T-helper 9 cell (primary cell): ENCODE results near the gene ALDH3B1.
"Not testable (repeated sequence)": the region's sequence is repeated elsewhere in the genome, so short reads cannot be mapped to it uniquely, and the experiment has no call there.

ENCODE experiments used
- DNase-seq: peaks from one replicate; pipeline ENCODE4 v3.0.0-alpha.2; 2020
- total RNA-seq, 2 donors: gene quantifications; one replicate each; lab custom pipeline; 2026; lab: John Stamatoyannopoulos, UW

Gene ALDH3B1
- 0 to 0.21 reads per million in 2 donors for total RNA-seq

- no peak for DNase-seq
Observed at GRCh38 chr11:68010090-68011041, at the start of gene ALDH3B1. ALDH3B1 (plus strand) TSS chr11:68010327; CDS start chr11:68015298, 4,971 bp downstream.

- DNase-seq: not testable (repeated sequence)
Observed at GRCh38 chr11:67963217-67963616, 46.9 kb upstream of the ALDH3B1 start.

- DNase-seq: not testable (repeated sequence)
Observed at GRCh38 chr11:67963879-67964278, 46.2 kb upstream of the ALDH3B1 start.

GRCh38 chr11:67964746-67965145, 45.4 kb upstream of the ALDH3B1 start:
- not testable (repeated sequence) for DNase-seq

GRCh38 chr11:67965830-67966348, 44.2 kb upstream of the ALDH3B1 start:
- DNase-seq: not testable (repeated sequence)

- DNase-seq: not testable (repeated sequence)
Observed at GRCh38 chr11:67974746-67975145, 35.4 kb upstream of the ALDH3B1 start.

GRCh38 chr11:67978766-67979418, 31.2 kb upstream of the ALDH3B1 start:
- DNase-seq: not testable (repeated sequence)

- DNase-seq: not testable (repeated sequence)
Observed at GRCh38 chr11:67981226-67981625, 28.9 kb upstream of the ALDH3B1 start.

GRCh38 chr11:67982255-67982857, 27.8 kb upstream of the ALDH3B1 start:
- DNase-seq: not testable (repeated sequence)

- DNase-seq: no peak
Observed at GRCh38 chr11:67983951-67984350, 26.2 kb upstream of the ALDH3B1 start.

GRCh38 chr11:67985302-67985701, 24.8 kb upstream of the ALDH3B1 start:
- DNase-seq: not testable (repeated sequence)

GRCh38 chr11:67990546-67991346, 19.4 kb upstream of the ALDH3B1 start:
- not testable (repeated sequence) for DNase-seq

- DNase-seq: not testable (repeated sequence)
Observed at GRCh38 chr11:67991347-67992121, 18.6 kb upstream of the ALDH3B1 start.

- peak; percentile 25 for DNase-seq
Observed at GRCh38 chr11:67993821-67994220, 16.3 kb upstream of the ALDH3B1 start.

GRCh38 chr11:67994387-67994786, 15.7 kb upstream of the ALDH3B1 start:
- not testable (repeated sequence) for DNase-seq

- DNase-seq: not testable (repeated sequence)
Observed at GRCh38 chr11:67995129-67995528, 15.0 kb upstream of the ALDH3B1 start.

GRCh38 chr11:67995579-67995978, 14.5 kb upstream of the ALDH3B1 start:
- DNase-seq: not testable (repeated sequence)

GRCh38 chr11:67996051-67996450, 14.1 kb upstream of the ALDH3B1 start:
- DNase-seq: no peak

GRCh38 chr11:67996622-67997474, 13.3 kb upstream of the ALDH3B1 start:
- no peak for DNase-seq

GRCh38 chr11:67997475-67997921, 12.6 kb upstream of the ALDH3B1 start:
- no peak for DNase-seq
